ENCODE results near the gene TRIM25. TPM values are rescaled to one million over a fixed set of nuclear protein-coding genes. Genes with fewer than 3 reads are reported as not detected.

TRIM25 gene
- total RNA-seq, 1 experiment from 2014 or later: 32.5 TPM

DNA sequence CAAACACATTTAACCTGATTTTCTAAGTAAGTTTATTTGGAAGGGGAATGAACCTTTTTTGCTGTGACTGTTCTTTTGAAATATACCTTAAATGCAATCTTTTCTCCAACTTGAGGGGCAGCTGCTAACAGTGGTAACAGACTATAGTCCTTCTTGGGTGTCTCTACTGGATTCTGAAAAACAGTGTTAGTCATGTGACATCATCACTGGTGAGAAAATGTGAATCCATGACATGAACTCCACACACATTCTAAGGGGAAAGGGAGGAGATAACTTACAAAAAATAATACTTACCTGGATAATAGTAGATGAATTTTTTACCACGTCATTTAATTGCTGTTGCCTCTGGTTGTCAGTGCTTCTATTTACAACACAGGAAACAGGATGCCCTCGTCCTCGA, 35.7 kb upstream of the TRIM25 start:
- Histone ChIP-seq H4K5ac (ENCODE audit: insufficient read length, low read depth, low read length) (no peak overlapping the region), H2BK5ac (ENCODE audit: insufficient read length, low read length) (no peak overlapping the region), H2AFZ (ENCODE audit: low read length) (no peak overlapping the region), H3K4ac (ENCODE audit: low read depth, low read length) (no peak overlapping the region), H2BK15ac (ENCODE audit: low read depth, low read length) (no peak overlapping the region), H4K8ac (replicated peaks; ENCODE audit: insufficient read length, low read depth, low read length) (no peak overlapping the region), H2BK20ac (ENCODE audit: low read depth, low read length, poor library complexity, severe bottlenecking) (no peak overlapping the region), H4K91ac (ENCODE audit: insufficient read length, low read depth, low read length) (no peak overlapping the region), H3K27ac (ENCODE audit: insufficient read length, low read depth, low read length) (no peak overlapping the region), H2BK120ac (ENCODE audit: low read depth, low read length, poor library complexity, severe bottlenecking) (no peak overlapping the region), H3K9me3 (ENCODE audit: control insufficient read depth, low read depth, low read length) (no peaks in the 10 kb centered on the region), H3T11ph (ENCODE audit: low read length) (no peak overlapping the region), H3K79me1 (ENCODE audit: insufficient read depth, low read depth, low read length, poor library complexity, severe bottlenecking) (no peaks in the 10 kb centered on the region), H3K18ac (ENCODE audit: insufficient read length, low read depth, low read length) (no peak overlapping the region), H2AK5ac (ENCODE audit: insufficient read length, low read length) (no peak overlapping the region), H4K20me1 (ENCODE audit: control insufficient read depth, insufficient read depth, insufficient read length) (no peaks in the 10 kb centered on the region), H3K56ac (ENCODE audit: insufficient read length, low read depth, low read length) (no peak overlapping the region), H3K4me1 (ENCODE audit: insufficient read depth, low read length) (no peaks in the 10 kb centered on the region), H3K79me2 (ENCODE audit: insufficient read depth, low read length) (no peaks in the 10 kb centered on the region), H3K9ac (ENCODE audit: extremely low read depth, insufficient read length, low read length) (no peak overlapping the region), H2BK12ac (ENCODE audit: insufficient read length, low read depth, low read length) (no peak overlapping the region), H3K23ac (ENCODE audit: insufficient read length, low read depth, low read length) (no peak overlapping the region), H3K14ac (ENCODE audit: insufficient read depth, low read length) (no peak overlapping the region), H3K27me3 (ENCODE audit: insufficient read depth, low read length) (no peaks in the 10 kb centered on the region), H3K4me2 (ENCODE audit: insufficient read depth, insufficient read length, low read length) (no peak overlapping the region), H3K23me2 (ENCODE audit: insufficient read length, low read depth, low read length, poor library complexity, severe bottlenecking) (no peaks in the 10 kb centered on the region)
- H3K4me1 Mint-ChIP-seq: no peaks in the 10 kb centered on the region
- TF ChIP-seq, protein P1, sequence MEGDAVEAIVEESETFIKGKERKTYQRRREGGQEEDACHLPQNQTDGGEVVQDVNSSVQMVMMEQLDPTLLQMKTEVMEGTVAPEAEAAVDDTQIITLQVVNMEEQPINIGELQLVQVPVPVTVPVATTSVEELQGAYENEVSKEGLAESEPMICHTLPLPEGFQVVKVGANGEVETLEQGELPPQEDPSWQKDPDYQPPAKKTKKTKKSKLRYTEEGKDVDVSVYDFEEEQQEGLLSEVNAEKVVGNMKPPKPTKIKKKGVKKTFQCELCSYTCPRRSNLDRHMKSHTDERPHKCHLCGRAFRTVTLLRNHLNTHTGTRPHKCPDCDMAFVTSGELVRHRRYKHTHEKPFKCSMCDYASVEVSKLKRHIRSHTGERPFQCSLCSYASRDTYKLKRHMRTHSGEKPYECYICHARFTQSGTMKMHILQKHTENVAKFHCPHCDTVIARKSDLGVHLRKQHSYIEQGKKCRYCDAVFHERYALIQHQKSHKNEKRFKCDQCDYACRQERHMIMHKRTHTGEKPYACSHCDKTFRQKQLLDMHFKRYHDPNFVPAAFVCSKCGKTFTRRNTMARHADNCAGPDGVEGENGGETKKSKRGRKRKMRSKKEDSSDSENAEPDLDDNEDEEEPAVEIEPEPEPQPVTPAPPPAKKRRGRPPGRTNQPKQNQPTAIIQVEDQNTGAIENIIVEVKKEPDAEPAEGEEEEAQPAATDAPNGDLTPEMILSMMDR (conservative IDR thresholded peaks at IDR 0.05): no peak
- no peak overlapping the region; a peak in 1 of 7 replicates for H3K27ac Mint-ChIP-seq
- H3K27me3 Mint-ChIP-seq (ENCODE audit: low read depth): no peaks in the 10 kb centered on the region
- no peak for DNase-seq
- no peak overlapping the region for H3K4me3 Mint-ChIP-seq
- no peaks in the 10 kb centered on the region for H3K9me3 Mint-ChIP-seq
- peaks cover 30 to 58% (median 54%) of the 10 kb centered on the region in 3 experiments; a peak in 6 of 7 replicates for H3K36me3 Mint-ChIP-seq (ENCODE audit: insufficient read depth in 1 of 3, low read depth in 3 of 3)
- no CpG with 5 or more reads among the region's 3 CpGs for WGBS (ENCODE audit: extremely low coverage, insufficient read length, low lambda C conversion rate)

All from H9 (cell line).